ENCODE results near the gene ARL13A.
"Not testable (repeated sequence)": the region's sequence is repeated elsewhere in the genome, so short reads cannot be mapped to it uniquely, and the experiment has no call there.

ARL13A gene

GRCh38 chrX:100994352-100995281 lies 25.1 kb downstream of the ARL13A start:
- DNase-seq, result no peak

GRCh38 chrX:100995469-100995868 lies 26.0 kb downstream of the ARL13A start:
- no peak for DNase-seq

- no peak for DNase-seq
These were observed 29.9 kb downstream of the ARL13A start for GRCh38 chrX:100999451-100999850.

GRCh38 chrX:101009090-101009489 lies 39.6 kb downstream of the ARL13A start:
- no peak for DNase-seq

GRCh38 chrX:101012031-101012430 lies 42.5 kb downstream of the ARL13A start:
- not testable (repeated sequence) for DNase-seq

GRCh38 chrX:101022020-101022419 lies 52.5 kb downstream of the ARL13A start:
- no peak for DNase-seq

GRCh38 chrX:101025126-101025525 lies 55.6 kb downstream of the ARL13A start:
- DNase-seq, result no peak

GRCh38 chrX:101028562-101028961 lies 59.1 kb downstream of the ARL13A start:
- no peak for DNase-seq

GRCh38 chrX:101029665-101030064 lies 60.2 kb downstream of the ARL13A start:
- no peak for DNase-seq

GRCh38 chrX:101037231-101037630 lies 67.7 kb downstream of the ARL13A start:
- no peak for DNase-seq

- DNase-seq, result no peak
These were observed 70.7 kb downstream of the ARL13A start for GRCh38 chrX:101040197-101040596.
